ENCODE data around the gene AP1S1.
"Not testable (repeated sequence)": the region's sequence is repeated elsewhere in the genome, so short reads cannot be mapped to it uniquely, and the experiment has no call there.

The AP1S1 gene

GRCh38 chr7:101127460-101128039 lies 26.7 kb upstream of the AP1S1 start:
- ChIA-PET POLR2A (ENCODE audit: low non-redundant PET) (no interaction called here), CTCF (interaction anchor here (1.0 kb wide), 1 partner anchor 11 kb away, joined by 6 read pairs; no protein-coding TSS in a partner anchor)
- H3K27ac ChIP-seq, result peak overlapping the region; percentile 97
- no peak for TF ChIP-seq CTCF (conservative IDR thresholded peaks at IDR 0.05; ENCODE audit: low read depth)
- no peak for DNase-seq (ENCODE audit: low spot score)

GRCh38 chr7:101128040-101128834 lies 26.0 kb upstream of the AP1S1 start:
- H3K27ac ChIP-seq, result peak overlapping the region; percentile 97
- no peak for DNase-seq (ENCODE audit: low spot score)
- ChIA-PET POLR2A (ENCODE audit: low non-redundant PET) (no interaction called here), CTCF (no interaction called here)
- no peak for TF ChIP-seq CTCF (conservative IDR thresholded peaks at IDR 0.05; ENCODE audit: low read depth)

GRCh38 chr7:101129603-101130117 lies 24.6 kb upstream of the AP1S1 start:
- ChIA-PET POLR2A (ENCODE audit: low non-redundant PET) (interaction anchor here (0.6 kb wide), 1 partner anchor 44 kb away, joined by 8 read pairs; no protein-coding TSS in a partner anchor), CTCF (interaction anchor here (0.6 kb wide), 1 partner anchor 114 kb away, joined by 3 read pairs; no protein-coding TSS in a partner anchor)
- no peak for DNase-seq (ENCODE audit: low spot score)
- no peak for TF ChIP-seq CTCF (conservative IDR thresholded peaks at IDR 0.05; ENCODE audit: low read depth)
- no peak overlapping the region for H3K27ac ChIP-seq

GRCh38 chr7:101132626-101133600 lies 21.4 kb upstream of the AP1S1 start:
- POLR2A ChIA-PET (ENCODE audit: low non-redundant PET); DNase-seq (ENCODE audit: low spot score): not testable (repeated sequence)
- CTCF ChIA-PET, result interaction anchor here (0.6 to 0.8 kb wide), 2 partner anchors 38 to 308 kb away, joined by 3 read pairs; no protein-coding TSS in a partner anchor
- peak overlapping the region; percentile 47 for H3K27ac ChIP-seq

GRCh38 chr7:101133621-101134398 lies 20.5 kb upstream of the AP1S1 start:
- POLR2A ChIA-PET (ENCODE audit: low non-redundant PET), result interaction anchor here (0.5 kb wide), 1 partner anchor 272 kb away, joined by 3 read pairs; no protein-coding TSS in a partner anchor
- CTCF ChIA-PET, result interaction anchor here (0.6 to 0.8 kb wide), 2 partner anchors 39 to 56 kb away, joined by 3 read pairs; no protein-coding TSS in a partner anchor
- H3K27ac ChIP-seq, result peak overlapping the region; percentile 47
- TF ChIP-seq CTCF (conservative IDR thresholded peaks at IDR 0.05; ENCODE audit: low read depth), result no peak
- no peak for DNase-seq (ENCODE audit: low spot score)

- DNase-seq (ENCODE audit: low spot score), result no peak
- ChIA-PET POLR2A (ENCODE audit: low non-redundant PET) (interaction anchor here (0.5 kb wide), 1 partner anchor 273 kb away, joined by 3 read pairs; no protein-coding TSS in a partner anchor), CTCF (interaction anchor here (0.5 to 0.6 kb wide), 2 partner anchors 57 to 427 kb away, joined by 3 to 5 read pairs; no protein-coding TSS in a partner anchor)
- H3K27ac ChIP-seq, result peak overlapping the region; percentile 92
- TF ChIP-seq CTCF (conservative IDR thresholded peaks at IDR 0.05; ENCODE audit: low read depth), result no peak
These were observed 19.8 kb upstream of the AP1S1 start for GRCh38 chr7:101134399-101134980.
